Mesodermal cell (in vitro differentiated cells): ENCODE results near the gene ACOX1.

Source experiments
- H3K27ac ChIP-seq: 2 replicates; pipeline ENCODE4 v1.7.0; 2013; ENCODE audit warnings: mild to moderate bottlenecking, low read depth, low read length, moderate library complexity; ENCODE audit not compliant: severe bottlenecking
- H3K36me3 ChIP-seq: 2 replicates; pipeline ENCODE4 v1.7.1; 2013; ENCODE audit warnings: mild to moderate bottlenecking, low read length, moderate library complexity; ENCODE audit not compliant: control insufficient read depth, insufficient read depth
- H3K4me1 ChIP-seq: one replicate; pipeline ENCODE4 v1.7.1; 2013; ENCODE audit warnings: mild to moderate bottlenecking, low read length; ENCODE audit not compliant: insufficient read depth, control insufficient read depth, poor library complexity, severe bottlenecking
- H3K4me3 ChIP-seq: 2 replicates; pipeline ENCODE4 v1.7.0; 2013; ENCODE audit warnings: low read length, control low read depth, mild to moderate bottlenecking; ENCODE audit not compliant: insufficient read depth, poor library complexity, severe bottlenecking; ENCODE audit errors: extremely low read depth
- H3K9me3 ChIP-seq: 2 replicates; pipeline ENCODE4 v1.7.1; 2013; ENCODE audit warnings: mild to moderate bottlenecking, low read length, moderate library complexity; ENCODE audit not compliant: control insufficient read depth
- WGBS, 2 experiments: methylation state at CpG; one replicate each; pipeline ENCODE4 v1.1.5; 2013; ENCODE audit warnings: missing lambda C conversion rate in 2 of 2; ENCODE audit not compliant: insufficient coverage in 2 of 2; 5-methylcytosine and 5-hydroxymethylcytosine counted together

The ACOX1 gene

DNA sequence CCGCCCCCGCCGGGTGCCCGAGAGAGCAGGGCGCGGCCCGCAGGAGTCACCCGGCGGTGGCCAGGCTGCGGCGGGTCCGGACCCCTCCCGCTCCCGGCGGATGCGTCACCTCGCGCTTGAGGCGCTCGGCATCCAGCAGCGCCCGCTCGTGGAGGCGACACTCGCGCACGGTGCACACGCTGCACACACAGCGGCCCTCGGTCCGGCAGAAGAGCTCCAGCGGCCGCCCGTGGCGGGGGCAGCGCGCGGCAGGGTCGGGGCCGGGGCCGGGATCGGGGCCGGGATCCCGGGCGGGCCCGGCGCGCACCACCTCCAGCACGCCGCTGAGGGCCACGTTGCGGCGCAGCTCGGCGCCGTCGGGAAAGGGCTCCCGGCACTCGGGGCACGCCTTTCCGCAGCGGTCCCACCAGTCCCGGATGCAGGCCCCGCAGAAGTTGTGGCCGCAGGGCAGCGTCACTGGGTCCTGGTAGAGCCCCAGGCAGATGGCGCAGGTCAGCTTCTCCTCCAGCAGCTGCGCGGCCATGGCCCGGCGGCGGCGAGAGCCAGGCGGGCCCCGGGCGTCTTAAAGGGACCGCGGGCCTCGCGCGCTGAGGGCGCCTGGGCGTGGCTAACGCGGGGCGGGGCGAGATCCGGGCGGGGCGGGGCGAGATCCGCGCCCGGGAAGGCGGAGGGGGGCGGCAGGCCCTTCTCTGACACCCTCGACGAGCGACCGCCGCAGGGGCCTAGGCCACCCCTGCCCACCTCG lies 82.4 kb downstream of the ACOX1 start, which contains the start of gene TRIM65:
TSS of gene TRIM65 (minus strand) at position 537 of the 745 bp plus-strand sequence. CDS start at position 523, 14 bp downstream.
- peak within 1 kb of the TSS; percentile 80 for H3K27ac ChIP-seq
- 1% methylated on average over 68 to 86 of the region's 102 CpGs for WGBS, 2 experiments
- peaks cover 9% of the 10 kb centered on the region for H3K4me1 ChIP-seq
- H3K4me3 ChIP-seq: peak within 1 kb of the TSS; percentile 58
- no peaks in the 10 kb centered on the region for H3K9me3 ChIP-seq
- peaks cover 54% of the 10 kb centered on the region for H3K36me3 ChIP-seq

DNA sequence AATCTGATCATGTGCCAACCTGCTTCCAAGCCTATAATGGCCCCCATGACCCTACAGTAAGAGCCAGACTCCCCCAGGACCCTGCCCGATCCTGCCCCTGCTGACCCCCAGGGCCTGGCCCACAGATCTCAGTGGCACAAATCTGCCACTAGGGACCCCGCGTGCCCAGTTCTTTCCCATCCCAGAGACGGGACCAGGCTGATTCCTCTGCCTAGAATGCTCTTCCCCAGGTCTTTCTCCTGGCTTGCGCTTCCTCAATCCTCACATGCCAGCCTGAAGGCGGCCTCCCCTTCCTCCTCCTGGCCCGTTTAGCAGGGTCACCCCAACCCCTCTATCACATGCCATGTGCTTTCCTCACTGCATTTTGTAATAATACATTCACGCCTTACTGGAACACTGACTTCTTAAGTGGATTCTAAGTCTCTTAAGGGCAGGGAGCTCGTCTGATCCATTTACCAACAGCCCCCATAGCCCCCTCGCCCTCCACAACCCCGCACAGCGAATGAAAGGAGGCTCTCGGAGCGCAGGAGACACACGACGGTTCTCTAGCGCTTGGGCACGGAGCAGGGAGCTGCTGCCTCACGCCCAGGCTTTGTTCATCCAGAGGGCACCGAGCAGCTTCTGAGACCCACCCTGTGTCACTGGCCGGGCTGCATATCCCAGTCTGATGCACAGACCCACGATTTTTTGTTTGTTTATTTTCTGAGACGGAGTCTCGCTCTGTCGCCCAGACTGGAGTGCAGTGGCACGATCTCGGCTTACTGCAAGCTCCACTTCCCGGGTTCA lies 83.4 kb downstream of the ACOX1 start:
- Histone ChIP-seq H3K4me1 (peaks cover 9% of the 10 kb centered on the region), H3K4me3 (peak overlapping the region; percentile 58), H3K9me3 (no peaks in the 10 kb centered on the region), H3K27ac (no peak overlapping the region), H3K36me3 (peaks cover 54% of the 10 kb centered on the region)
- WGBS, 2 experiments: 29 to 34% methylated on average over 25 to 26 of the region's 28 CpGs

GRCh38 chr17:75894049-75894733 lies 84.8 kb downstream of the ACOX1 start:
- WGBS, 2 experiments: 86 to 98% methylated on average over 15 to 20 of the region's 22 CpGs
- Histone ChIP-seq H3K4me3 (no peak overlapping the region), H3K4me1 (peaks cover 9% of the 10 kb centered on the region), H3K36me3 (peaks cover 49% of the 10 kb centered on the region), H3K9me3 (no peaks in the 10 kb centered on the region), H3K27ac (no peak overlapping the region)

GRCh38 chr17:75893305-75894048 lies 85.5 kb downstream of the ACOX1 start:
- Histone ChIP-seq H3K4me3 (no peak overlapping the region), H3K27ac (no peak overlapping the region), H3K4me1 (peaks cover 9% of the 10 kb centered on the region), H3K36me3 (peaks cover 43% of the 10 kb centered on the region), H3K9me3 (no peaks in the 10 kb centered on the region)
- WGBS, 2 experiments: 96 to 97% methylated on average over 12 to 18 of the region's 18 CpGs

DNA sequence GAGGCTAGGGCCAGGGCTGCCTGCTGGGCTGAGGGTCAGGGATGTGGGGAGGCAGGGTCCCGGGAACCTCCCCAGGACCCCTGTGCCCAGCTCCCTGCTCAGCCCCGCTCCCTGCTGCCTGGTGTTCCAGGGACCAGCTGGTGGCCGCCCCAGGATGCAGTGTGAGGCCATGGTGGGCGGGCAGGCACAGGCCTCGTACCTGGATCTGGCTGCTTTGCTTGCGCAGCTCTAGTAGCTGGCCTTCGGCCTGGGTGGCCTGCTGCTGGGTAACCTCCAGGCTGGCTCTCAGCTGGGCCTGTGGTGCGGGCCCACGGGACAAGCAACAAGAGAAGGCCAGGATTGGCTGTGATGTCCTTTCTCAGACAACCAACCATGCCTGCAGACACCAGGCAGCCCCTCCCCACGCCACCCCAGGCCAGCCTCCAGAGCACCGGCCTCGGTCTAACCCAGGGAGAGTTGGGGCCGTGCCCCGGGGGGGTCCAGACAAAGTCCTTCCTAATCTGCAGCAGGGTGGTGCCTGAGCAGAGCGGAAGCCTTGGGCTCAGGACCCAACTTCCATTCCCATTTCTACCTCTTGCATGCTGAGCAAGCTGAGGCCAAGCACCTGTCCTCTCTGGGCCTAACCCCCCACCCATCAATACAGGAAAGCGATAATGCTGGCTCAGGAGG lies 86.3 kb downstream of the ACOX1 start:
- H3K36me3 ChIP-seq: peaks cover 35% of the 10 kb centered on the region
- H3K4me3 ChIP-seq: no peak overlapping the region
- peaks cover 9% of the 10 kb centered on the region for H3K4me1 ChIP-seq
- H3K27ac ChIP-seq: no peak overlapping the region
- H3K9me3 ChIP-seq: no peaks in the 10 kb centered on the region
- 84 to 90% methylated on average over 14 to 16 of the region's 16 CpGs for WGBS, 2 experiments

- Histone ChIP-seq H3K4me3 (no peak overlapping the region), H3K36me3 (peaks cover 35% of the 10 kb centered on the region), H3K4me1 (peaks cover 5% of the 10 kb centered on the region), H3K9me3 (no peaks in the 10 kb centered on the region), H3K27ac (no peak overlapping the region)
- 92 to 94% methylated on average over 23 to 28 of the region's 32 CpGs for WGBS, 2 experiments
Measured at GRCh38 chr17:75891605-75892555, 87.1 kb downstream of the ACOX1 start.
